ENCODE results near the gene NGDN. TPM values are rescaled to one million over a fixed set of nuclear protein-coding genes. Genes with fewer than 3 reads are reported as not detected.
A peak's percentile ranks its signal among the peaks of the same experiment; 100 is the strongest.

The NGDN gene
- total RNA-seq, 1 donor from 2014 or later = 17.2 TPM

DNA sequence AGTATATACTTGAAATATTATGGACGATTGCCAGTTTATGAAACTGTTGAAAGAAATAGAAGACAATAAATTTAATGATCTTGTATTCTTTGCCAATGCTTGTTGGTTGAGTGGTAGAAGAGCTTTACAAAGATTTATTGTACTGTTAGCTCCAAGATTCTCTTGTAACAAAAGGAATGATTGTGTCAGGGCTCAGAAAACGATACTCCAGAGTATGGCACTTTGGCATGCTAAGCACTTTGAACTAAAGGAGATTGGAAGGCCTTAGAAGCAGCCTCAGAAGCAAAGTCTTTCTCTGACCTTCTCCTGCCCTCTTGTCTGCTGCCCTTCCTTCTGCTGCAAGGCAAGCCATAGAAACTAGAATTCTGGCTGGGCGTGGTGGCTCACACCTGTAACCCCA, 4.2 kb upstream of the NGDN start:
- Histone ChIP-seq H3K27ac (replicated peaks) (no peak overlapping the region), H3K36me3 (no peaks in the 10 kb centered on the region), H3K27me3 (ENCODE audit: low read depth) (no peaks in the 10 kb centered on the region), H3K4me3 (no peak overlapping the region), H3K9me3 (replicated peaks) (no peaks in the 10 kb centered on the region), H3K4me1 (peaks cover 12% of the 10 kb centered on the region)
- TF ChIP-seq, protein P1, sequence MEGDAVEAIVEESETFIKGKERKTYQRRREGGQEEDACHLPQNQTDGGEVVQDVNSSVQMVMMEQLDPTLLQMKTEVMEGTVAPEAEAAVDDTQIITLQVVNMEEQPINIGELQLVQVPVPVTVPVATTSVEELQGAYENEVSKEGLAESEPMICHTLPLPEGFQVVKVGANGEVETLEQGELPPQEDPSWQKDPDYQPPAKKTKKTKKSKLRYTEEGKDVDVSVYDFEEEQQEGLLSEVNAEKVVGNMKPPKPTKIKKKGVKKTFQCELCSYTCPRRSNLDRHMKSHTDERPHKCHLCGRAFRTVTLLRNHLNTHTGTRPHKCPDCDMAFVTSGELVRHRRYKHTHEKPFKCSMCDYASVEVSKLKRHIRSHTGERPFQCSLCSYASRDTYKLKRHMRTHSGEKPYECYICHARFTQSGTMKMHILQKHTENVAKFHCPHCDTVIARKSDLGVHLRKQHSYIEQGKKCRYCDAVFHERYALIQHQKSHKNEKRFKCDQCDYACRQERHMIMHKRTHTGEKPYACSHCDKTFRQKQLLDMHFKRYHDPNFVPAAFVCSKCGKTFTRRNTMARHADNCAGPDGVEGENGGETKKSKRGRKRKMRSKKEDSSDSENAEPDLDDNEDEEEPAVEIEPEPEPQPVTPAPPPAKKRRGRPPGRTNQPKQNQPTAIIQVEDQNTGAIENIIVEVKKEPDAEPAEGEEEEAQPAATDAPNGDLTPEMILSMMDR (IDR thresholded peaks at IDR 0.05; ENCODE audit: borderline replicate concordance) = no peak
- no peak for DNase-seq
- intact Hi-C loops (cut with micrococcal nuclease) = no loop called here

DNA sequence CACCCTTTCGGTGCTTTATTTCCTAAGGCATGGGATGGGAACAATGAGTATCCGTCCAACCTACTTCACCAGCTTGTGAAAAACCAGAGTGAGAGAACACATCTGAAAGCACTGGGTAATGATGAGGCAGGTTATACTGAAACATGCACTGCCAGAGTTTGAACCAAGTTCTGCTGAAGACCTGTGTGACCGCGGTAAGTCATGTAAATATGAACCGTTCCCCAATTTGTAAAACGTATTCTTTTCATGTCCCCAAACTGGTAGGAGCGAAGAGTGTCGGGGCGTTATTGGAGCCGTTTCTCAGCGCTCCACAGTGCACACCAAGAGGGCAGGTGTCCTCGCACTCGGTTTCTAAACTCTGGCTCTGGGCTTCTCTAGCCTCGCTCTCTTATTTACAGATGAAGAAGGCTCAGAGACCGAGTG, 788 bp upstream of the NGDN start:
- TF ChIP-seq, protein P1 (IDR thresholded peaks at IDR 0.05; ENCODE audit: borderline replicate concordance) = no peak
- H3K4me1 ChIP-seq = peaks cover 21% of the 10 kb centered on the region
- intact Hi-C loops (cut with micrococcal nuclease) = no loop called here
- H3K27me3 ChIP-seq (ENCODE audit: low read depth) = no peaks in the 10 kb centered on the region
- DNase-seq = no peak
- peak overlapping the region; percentile 77 for H3K4me3 ChIP-seq
- H3K36me3 ChIP-seq = peaks cover 32% of the 10 kb centered on the region
- H3K9me3 ChIP-seq (replicated peaks) = no peaks in the 10 kb centered on the region
- H3K27ac ChIP-seq (replicated peaks) = peak overlapping the region; percentile 89

DNA sequence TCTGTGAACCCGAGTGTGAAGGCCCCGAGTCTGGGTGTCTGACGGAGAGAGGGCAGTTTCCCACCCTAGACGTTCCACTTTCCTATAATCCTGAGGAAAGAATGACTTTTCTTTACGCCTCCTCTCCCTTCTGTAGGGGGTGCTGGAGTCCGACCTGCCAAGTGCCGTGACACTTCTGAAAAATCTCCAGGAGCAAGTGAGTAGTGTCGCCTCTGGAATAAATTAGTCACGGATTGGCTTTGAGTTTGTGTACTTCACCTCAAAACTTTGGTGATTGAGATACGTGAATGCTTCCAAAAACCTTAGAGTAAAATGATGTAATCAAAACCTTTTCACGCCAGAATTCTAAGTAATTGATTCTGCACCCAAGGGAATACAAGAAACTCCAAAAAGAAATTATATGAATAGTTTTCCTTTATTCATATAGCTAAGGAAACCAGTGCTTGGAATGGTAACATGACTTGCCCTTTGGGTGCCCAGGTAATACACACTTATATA, 452 bp downstream of the NGDN start:
- intact Hi-C loops (cut with micrococcal nuclease) = no loop called here
- Histone ChIP-seq H3K36me3 (peaks cover 44% of the 10 kb centered on the region), H3K4me1 (peaks cover 21% of the 10 kb centered on the region), H3K9me3 (replicated peaks) (no peaks in the 10 kb centered on the region), H3K4me3 (peak overlapping the region; percentile 77), H3K27me3 (ENCODE audit: low read depth) (no peaks in the 10 kb centered on the region), H3K27ac (replicated peaks) (peak overlapping the region; percentile 89)
- TF ChIP-seq, protein P1 (IDR thresholded peaks at IDR 0.05; ENCODE audit: borderline replicate concordance) = no peak
- DNase-seq = no peak

DNA sequence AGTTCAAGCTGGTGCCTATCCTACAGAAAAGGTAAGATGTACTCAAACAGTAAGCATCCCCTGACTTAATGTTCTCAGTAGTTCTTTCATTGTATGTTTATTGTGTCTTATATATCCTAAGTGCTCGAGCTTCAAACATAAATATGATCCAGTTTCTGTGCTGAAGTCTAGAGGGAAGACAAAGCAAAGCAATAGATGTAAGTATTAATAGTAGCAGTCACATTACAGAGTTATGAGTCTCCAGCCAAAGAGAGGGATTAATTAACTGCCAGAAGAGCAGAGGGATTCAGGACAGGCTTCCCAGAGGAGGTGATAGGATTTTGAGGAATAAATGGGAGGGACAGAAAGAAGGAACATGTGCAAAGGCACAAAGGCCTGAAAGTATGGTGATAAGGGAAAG, 1.4 kb downstream of the NGDN start:
- Histone ChIP-seq H3K36me3 (peaks cover 54% of the 10 kb centered on the region), H3K4me3 (no peak overlapping the region), H3K27me3 (ENCODE audit: low read depth) (no peaks in the 10 kb centered on the region), H3K9me3 (replicated peaks) (no peaks in the 10 kb centered on the region), H3K27ac (replicated peaks) (no peak overlapping the region), H3K4me1 (peaks cover 21% of the 10 kb centered on the region)
- TF ChIP-seq, protein P1 (IDR thresholded peaks at IDR 0.05; ENCODE audit: borderline replicate concordance) = no peak
- no peak for DNase-seq
- intact Hi-C loops (cut with micrococcal nuclease) = no loop called here

DNA sequence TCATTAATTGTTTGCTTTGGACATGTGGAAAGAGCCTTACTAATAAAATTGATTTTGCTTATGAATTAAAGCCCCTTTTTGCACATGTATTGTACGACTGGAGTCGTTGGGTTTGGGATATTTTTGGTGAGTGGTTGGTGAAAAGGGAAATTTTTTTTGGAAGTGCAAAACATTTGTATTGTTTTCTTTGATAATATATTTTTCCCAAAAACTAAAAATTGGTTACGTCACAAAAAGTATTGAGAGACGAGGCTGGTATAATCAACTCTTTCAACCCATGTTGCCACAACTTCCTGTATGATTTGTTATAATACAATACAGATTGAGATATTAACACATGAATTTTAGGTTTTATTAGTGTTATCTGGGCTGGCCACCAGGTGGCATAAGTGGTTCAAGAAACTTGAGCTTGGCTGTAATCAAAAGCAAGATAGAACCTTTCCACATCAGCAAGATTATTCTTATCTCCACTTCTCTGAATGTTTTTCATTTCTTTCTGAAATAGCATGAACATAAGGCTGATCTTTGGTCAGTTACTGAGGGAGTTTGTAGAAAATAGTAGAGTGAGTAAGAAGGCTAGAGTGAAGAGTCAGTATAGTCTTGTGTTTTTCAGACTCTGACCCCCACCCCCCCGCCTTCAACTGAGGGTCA, 8.7 kb downstream of the NGDN start:
- Histone ChIP-seq H3K9me3 (replicated peaks) (no peaks in the 10 kb centered on the region), H3K4me3 (no peak overlapping the region), H3K27ac (replicated peaks) (no peak overlapping the region), H3K27me3 (ENCODE audit: low read depth) (no peaks in the 10 kb centered on the region), H3K4me1 (no peaks in the 10 kb centered on the region), H3K36me3 (peaks cover 61% of the 10 kb centered on the region)
- intact Hi-C loops (cut with micrococcal nuclease) = loop anchor here (2.0 kb wide), 1 partner anchor 85 kb away; no protein-coding TSS in a partner anchor
- DNase-seq = peak; percentile 26
- TF ChIP-seq, protein P1 (IDR thresholded peaks at IDR 0.05; ENCODE audit: borderline replicate concordance) = peak; percentile 75
